DND-41 (cell line): ENCODE measurements around the gene EEF2K.

Experiments
- ATAC-seq: fragments of 200-7000 bp; cut with Tn5 transposase; 3 replicates; pipeline ENCODE4 v1.9.1; 2021; ENCODE audit warnings: low read depth; ENCODE audit not compliant: insufficient read depth
- DNase-seq: peaks from one replicate; pipeline ENCODE4 v3.0.0-alpha.2; 2020
- H2AFZ ChIP-seq: 2 replicates; pipeline ENCODE4 v1.6.0; 2012; ENCODE audit warnings: low read depth, low read length
- H3K27ac ChIP-seq: 2 replicates; pipeline ENCODE4 v1.5.1; 2012; ENCODE audit warnings: low read length, inconsistent platforms
- H3K27me3 ChIP-seq: fragments of 200-600 bp; sonication (generic); 2 replicates; pipeline ENCODE4 v1.6.0; 2012; ENCODE audit warnings: low read length, mild to moderate bottlenecking, inconsistent platforms; ENCODE audit not compliant: insufficient read depth, poor library complexity
- H3K36me3 ChIP-seq: 2 replicates; pipeline ENCODE4 v1.5.1; 2012; ENCODE audit warnings: low read length, inconsistent platforms; ENCODE audit not compliant: insufficient read depth
- H3K4me1 ChIP-seq: 2 replicates; pipeline ENCODE4 v1.5.1; 2012; ENCODE audit warnings: mild to moderate bottlenecking, low read length; ENCODE audit not compliant: insufficient read depth
- H3K4me2 ChIP-seq: 2 replicates; pipeline ENCODE4 v1.6.0; 2012; ENCODE audit warnings: mild to moderate bottlenecking, moderate library complexity, low read length, inconsistent platforms; ENCODE audit not compliant: insufficient read depth
- H3K4me3 ChIP-seq, 2 experiments: fragments of 200-600 bp in 1 of 2; shearing (Covaris generic) in 1 of 2; 2 replicates each; pipeline ENCODE4 v1.5.1; 2012 to 2016; ENCODE audit warnings: inconsistent platforms in 2 of 2, low read length in 2 of 2, mild to moderate bottlenecking in 2 of 2, low read depth in 1 of 2, moderate library complexity in 1 of 2
- H3K79me2 ChIP-seq: 2 replicates; pipeline ENCODE4 v1.6.0; 2012; ENCODE audit warnings: low read length, inconsistent platforms; ENCODE audit not compliant: insufficient read depth
- H3K9ac ChIP-seq: 2 replicates; pipeline ENCODE4 v1.6.0; 2012; ENCODE audit warnings: low read depth, mild to moderate bottlenecking, inconsistent platforms, low read length, moderate library complexity
- H3K9me3 ChIP-seq: 2 replicates; pipeline ENCODE4 v1.5.1; 2012; ENCODE audit warnings: low read length, moderate library complexity, mild to moderate bottlenecking, inconsistent platforms; ENCODE audit not compliant: insufficient read depth, severe bottlenecking
- H4K20me1 ChIP-seq: 2 replicates; pipeline ENCODE4 v1.6.0; 2012; ENCODE audit warnings: low read length; ENCODE audit not compliant: insufficient read depth
- CTCF ChIP-seq: IDR thresholded peaks from 2 replicates; pipeline ENCODE4 v1.5.1; 2012; ENCODE audit warnings: borderline replicate concordance, low read length, moderate library complexity, mild to moderate bottlenecking; ENCODE audit not compliant: poor library complexity, severe bottlenecking; ENCODE audit errors: extremely low read depth
- EZH2 ChIP-seq: IDR thresholded peaks from 3 replicates; pipeline ENCODE4 v1.6.1; 2012; ENCODE audit warnings: borderline replicate concordance, low read depth, mild to moderate bottlenecking, moderate library complexity, low read length, inconsistent platforms; ENCODE audit not compliant: severe bottlenecking

EEF2K gene

GRCh38 chr16:22262460-22262859 lies 56.4 kb downstream of the EEF2K start:
- Histone ChIP-seq H3K27me3 (no peaks in the 10 kb centered on the region), H3K36me3 (peaks cover 58% of the 10 kb centered on the region), H3K4me3 (no peak overlapping the region), H3K4me1 (no peaks in the 10 kb centered on the region), H3K4me2 (no peak overlapping the region), H3K79me2 (no peaks in the 10 kb centered on the region), H3K27ac (no peak overlapping the region), H3K9ac (no peak overlapping the region), H3K9me3 (no peaks in the 10 kb centered on the region), H2AFZ (no peak overlapping the region), H4K20me1 (no peaks in the 10 kb centered on the region)
- no peak for TF ChIP-seq CTCF
- TF ChIP-seq EZH2 = no peak
- DNase-seq (no peak), ATAC-seq (no peak)

GRCh38 chr16:22264786-22265185 lies 58.7 kb downstream of the EEF2K start:
- Histone ChIP-seq H2AFZ (no peak overlapping the region), H3K9ac (no peak overlapping the region), H3K4me1 (no peaks in the 10 kb centered on the region), H3K9me3 (no peaks in the 10 kb centered on the region), H3K79me2 (no peaks in the 10 kb centered on the region), H3K27ac (no peak overlapping the region), H4K20me1 (no peaks in the 10 kb centered on the region), H3K36me3 (peaks cover 44% of the 10 kb centered on the region), H3K4me3 (no peak overlapping the region), H3K4me2 (no peak overlapping the region), H3K27me3 (no peaks in the 10 kb centered on the region)
- TF ChIP-seq EZH2 = no peak
- DNase-seq = peak; percentile 35
- peak; percentile 76 for ATAC-seq

DNA sequence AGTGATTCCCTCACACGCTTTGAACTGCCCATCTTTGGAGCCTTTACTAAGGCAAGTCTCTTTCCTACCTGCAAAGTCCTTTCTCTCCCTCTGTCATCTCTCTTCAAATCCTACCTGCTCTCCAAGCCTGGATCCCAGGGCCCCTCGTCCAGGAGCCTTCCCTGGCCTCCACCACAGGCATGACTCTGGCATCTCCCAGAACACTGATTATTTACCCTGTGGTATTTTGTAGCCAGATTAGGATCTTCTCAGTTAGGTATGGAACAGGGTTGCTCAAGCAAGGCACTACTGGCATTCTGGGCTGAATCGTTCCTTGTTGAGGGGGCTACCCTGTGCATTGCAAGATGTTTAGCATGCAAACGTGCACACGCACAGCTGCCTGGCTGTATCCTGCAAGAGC lies 59.3 kb downstream of the EEF2K start:
- H4K20me1 ChIP-seq = no peaks in the 10 kb centered on the region
- TF ChIP-seq CTCF (no peak), EZH2 (no peak)

DNA sequence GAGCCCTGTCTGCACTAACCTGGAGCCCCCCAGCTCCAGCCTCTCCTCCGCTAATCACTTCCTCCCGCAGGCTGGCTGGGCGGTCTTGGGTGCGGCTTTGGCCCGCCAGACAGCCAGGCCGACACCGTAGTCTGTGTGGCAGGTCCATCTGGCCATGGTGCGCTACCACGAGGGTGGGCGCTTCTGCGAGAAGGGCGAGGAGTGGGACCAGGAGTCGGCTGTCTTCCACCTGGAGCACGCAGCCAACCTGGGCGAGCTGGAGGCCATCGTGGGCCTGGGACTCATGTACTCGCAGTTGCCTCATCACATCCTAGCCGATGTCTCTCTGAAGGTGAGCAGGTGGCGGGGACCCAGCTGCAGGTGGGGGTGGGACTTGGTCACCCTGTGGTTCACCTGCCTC lies 60.5 kb downstream of the EEF2K start:
- no peak for TF ChIP-seq EZH2
- no peak for TF ChIP-seq CTCF
- Histone ChIP-seq H3K79me2 (no peaks in the 10 kb centered on the region), H4K20me1 (no peaks in the 10 kb centered on the region), H3K36me3 (peaks cover 30% of the 10 kb centered on the region), H2AFZ (no peak overlapping the region), H3K4me1 (no peaks in the 10 kb centered on the region), H3K27me3 (no peaks in the 10 kb centered on the region), H3K4me2 (no peak overlapping the region), H3K9me3 (no peaks in the 10 kb centered on the region), H3K4me3 (no peak overlapping the region), H3K9ac (no peak overlapping the region), H3K27ac (no peak overlapping the region)
- ATAC-seq (no peak), DNase-seq (no peak)

More for the DNA sequence above, 59.3 kb downstream of the EEF2K start:
- H3K27ac ChIP-seq = no peak overlapping the region
- ATAC-seq = no peak
- no peak overlapping the region for H3K9ac ChIP-seq
- no peaks in the 10 kb centered on the region for H3K79me2 ChIP-seq
- H3K4me1 ChIP-seq = no peaks in the 10 kb centered on the region
- H3K4me3 ChIP-seq = no peak overlapping the region
- no peaks in the 10 kb centered on the region for H3K9me3 ChIP-seq
- no peak for DNase-seq
- H2AFZ ChIP-seq = no peak overlapping the region
- no peak overlapping the region for H3K4me2 ChIP-seq
- no peaks in the 10 kb centered on the region for H3K27me3 ChIP-seq
- peaks cover 38% of the 10 kb centered on the region for H3K36me3 ChIP-seq
